Measurements from ENCODE around the gene ZNF460.

The ZNF460 gene

DNA sequence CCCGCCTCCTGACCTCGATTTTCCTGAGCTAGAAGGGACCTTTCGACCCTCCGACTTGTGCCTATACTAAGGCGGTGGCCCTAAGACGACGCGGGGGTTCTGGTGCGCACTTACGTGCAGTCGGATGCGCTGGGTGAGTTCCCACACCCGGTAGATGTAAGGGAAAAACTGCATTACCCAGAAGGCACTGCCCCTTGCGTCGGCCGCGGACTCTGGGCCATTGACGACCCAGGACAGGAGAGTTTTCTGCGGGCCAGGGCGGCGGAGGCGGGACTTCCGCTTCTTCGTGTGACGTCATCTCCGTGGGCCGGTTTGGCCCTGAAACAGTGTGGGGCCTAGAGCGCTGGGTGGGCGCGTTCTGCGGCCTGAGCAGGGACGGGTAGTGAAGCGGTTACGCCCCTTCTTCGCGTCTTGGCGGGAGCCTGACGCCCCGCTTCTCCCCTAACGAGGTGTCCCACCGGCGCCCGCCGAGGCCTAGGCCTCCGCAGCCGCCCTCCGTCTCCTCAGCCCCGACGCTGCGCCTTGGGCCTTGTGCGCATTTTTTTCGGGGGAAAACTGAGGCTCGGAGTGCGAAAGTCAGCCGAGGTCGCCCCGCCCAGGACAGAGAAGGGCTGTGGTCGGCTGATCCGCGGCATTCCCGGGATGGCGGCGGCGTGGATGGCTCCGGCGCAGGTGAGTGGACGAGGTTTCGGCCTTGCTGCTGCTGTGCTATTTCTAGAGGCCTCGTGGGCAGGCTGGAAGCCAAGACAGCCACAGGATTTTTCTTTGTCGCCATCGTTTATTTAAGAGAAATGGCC, at the start of gene ZNF460:
Gene ZNF460 (plus strand): TSS at position 321 of the 797 bp plus-strand sequence. CDS start 322 bp downstream, at position 643.
- CTCF ChIA-PET, result no interaction called here
- TF ChIP-seq, protein P1, sequence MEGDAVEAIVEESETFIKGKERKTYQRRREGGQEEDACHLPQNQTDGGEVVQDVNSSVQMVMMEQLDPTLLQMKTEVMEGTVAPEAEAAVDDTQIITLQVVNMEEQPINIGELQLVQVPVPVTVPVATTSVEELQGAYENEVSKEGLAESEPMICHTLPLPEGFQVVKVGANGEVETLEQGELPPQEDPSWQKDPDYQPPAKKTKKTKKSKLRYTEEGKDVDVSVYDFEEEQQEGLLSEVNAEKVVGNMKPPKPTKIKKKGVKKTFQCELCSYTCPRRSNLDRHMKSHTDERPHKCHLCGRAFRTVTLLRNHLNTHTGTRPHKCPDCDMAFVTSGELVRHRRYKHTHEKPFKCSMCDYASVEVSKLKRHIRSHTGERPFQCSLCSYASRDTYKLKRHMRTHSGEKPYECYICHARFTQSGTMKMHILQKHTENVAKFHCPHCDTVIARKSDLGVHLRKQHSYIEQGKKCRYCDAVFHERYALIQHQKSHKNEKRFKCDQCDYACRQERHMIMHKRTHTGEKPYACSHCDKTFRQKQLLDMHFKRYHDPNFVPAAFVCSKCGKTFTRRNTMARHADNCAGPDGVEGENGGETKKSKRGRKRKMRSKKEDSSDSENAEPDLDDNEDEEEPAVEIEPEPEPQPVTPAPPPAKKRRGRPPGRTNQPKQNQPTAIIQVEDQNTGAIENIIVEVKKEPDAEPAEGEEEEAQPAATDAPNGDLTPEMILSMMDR (IDR thresholded peaks at IDR 0.05; ENCODE audit: control extremely low read depth, extremely low read depth, low read depth, missing control alignments), result no peak
- POLR2A ChIA-PET, result no interaction called here
- peak; percentile 95 for DNase-seq (ENCODE audit: extremely low spot score)

DNA sequence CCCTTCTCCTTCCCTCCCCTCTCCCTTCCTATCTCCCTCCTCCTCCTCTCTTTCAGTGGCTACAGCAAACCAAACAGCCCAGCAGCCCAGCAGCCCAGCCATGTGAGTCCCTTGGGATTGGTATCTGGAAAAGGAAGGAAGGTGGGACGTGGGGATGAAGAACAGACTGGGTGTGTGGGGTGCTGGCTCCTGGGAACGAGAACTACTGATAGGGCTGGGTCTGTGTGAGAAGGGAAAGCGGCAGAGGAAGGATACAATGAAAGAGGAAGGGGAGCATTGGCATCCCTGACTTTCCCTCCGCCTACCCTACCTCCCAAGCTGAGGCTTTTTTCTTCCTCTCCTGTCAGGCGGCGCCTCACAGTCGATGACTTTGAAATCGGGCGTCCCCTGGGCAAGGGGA, 48.6 kb upstream of the ZNF460 start:
- ChIA-PET CTCF (no interaction called here), POLR2A (no interaction called here)
- DNase-seq (ENCODE audit: extremely low spot score), result no peak
- TF ChIP-seq, protein P1 (IDR thresholded peaks at IDR 0.05; ENCODE audit: control extremely low read depth, extremely low read depth, low read depth, missing control alignments), result no peak

DNA sequence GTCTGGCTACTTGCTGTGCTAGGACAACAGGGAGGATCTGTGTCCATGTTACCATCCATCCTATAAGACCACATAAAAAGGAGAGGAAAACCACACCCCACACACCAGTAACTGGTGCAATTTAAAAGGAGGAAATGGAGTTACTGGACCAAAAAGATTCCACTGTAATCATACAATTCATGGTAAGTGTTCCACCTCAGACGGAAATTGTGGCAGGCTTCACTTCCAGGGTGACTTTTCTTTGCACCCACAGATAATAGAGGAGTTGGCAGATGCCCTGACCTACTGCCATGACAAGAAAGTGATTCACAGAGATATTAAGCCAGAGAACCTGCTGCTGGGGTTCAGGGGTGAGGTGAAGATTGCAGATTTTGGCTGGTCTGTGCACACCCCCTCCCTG, 47.1 kb upstream of the ZNF460 start:
- ChIA-PET CTCF (no interaction called here), POLR2A (no interaction called here)
- TF ChIP-seq, protein P1 (IDR thresholded peaks at IDR 0.05; ENCODE audit: control extremely low read depth, extremely low read depth, low read depth, missing control alignments), result no peak
- DNase-seq (ENCODE audit: extremely low spot score), result no peak

DNA sequence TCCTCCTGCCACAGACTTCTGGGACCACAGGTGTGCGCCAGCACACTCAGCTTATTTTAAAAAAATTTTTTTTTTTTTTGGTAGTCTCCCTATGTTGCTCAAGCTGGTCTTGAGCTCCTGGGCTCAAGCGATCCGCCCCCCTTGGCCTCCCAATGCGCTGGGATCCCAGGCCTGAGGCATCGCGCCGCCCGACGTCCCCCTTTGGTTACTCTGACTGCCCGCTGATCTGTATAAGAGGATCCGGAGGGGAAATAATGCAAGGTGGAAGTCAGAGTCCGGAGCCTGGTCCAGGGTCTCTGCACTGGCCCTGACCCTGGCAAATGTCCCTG, 40.3 kb upstream of the ZNF460 start:
- ChIA-PET POLR2A (no interaction called here), CTCF (no interaction called here)
- TF ChIP-seq, protein P1 (IDR thresholded peaks at IDR 0.05; ENCODE audit: control extremely low read depth, extremely low read depth, low read depth, missing control alignments), result no peak
- DNase-seq (ENCODE audit: extremely low spot score), result no peak

DNA sequence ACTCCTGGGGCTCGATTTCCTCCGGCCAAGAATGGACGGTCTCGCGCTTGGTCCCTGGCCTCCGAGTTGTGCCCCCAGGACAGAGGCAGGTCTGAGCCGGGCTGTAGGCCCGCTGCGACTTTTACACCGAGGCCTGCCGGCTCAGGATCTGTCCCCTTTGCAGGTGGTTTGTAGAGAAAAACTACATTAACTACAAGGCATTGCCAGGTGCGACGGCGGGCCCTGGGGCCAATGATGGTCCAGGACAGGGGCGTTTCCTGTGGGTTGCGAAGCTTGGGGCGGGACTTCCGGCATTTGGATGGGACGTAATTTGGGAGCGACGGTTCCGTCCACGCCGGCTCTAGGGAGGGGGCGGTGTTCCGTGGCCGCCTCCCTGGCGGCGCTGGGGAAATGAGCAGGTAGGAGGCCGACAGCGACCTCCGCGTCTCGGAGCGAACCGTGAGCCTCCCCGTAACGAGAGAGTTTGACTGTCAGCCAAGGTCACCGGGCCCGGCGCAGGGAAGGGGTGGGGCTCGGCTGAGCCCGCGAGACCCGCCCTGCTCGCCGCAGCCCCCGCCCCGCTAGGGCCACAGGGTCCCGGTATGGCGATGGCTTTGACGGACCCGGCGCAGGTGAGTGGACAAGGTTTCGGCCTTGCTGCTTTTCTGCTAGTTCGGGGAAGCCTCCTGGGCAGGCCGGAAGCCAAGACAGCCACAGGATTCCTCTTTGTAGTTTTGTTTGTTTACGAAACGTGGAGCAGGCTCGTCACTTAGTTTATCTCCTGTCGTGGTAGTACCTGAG, 39.8 kb upstream of the ZNF460 start, which contains the start of gene ZNF805:
Gene ZNF805 (plus strand): TSS at position 322 of the 780 bp plus-strand sequence. CDS start 260 bp downstream, at position 582.
- DNase-seq (ENCODE audit: extremely low spot score), result peak; percentile 98
- TF ChIP-seq, protein P1 (IDR thresholded peaks at IDR 0.05; ENCODE audit: control extremely low read depth, extremely low read depth, low read depth, missing control alignments), result no peak
- CTCF ChIA-PET, result no interaction called here
- POLR2A ChIA-PET, result no interaction called here

DNA sequence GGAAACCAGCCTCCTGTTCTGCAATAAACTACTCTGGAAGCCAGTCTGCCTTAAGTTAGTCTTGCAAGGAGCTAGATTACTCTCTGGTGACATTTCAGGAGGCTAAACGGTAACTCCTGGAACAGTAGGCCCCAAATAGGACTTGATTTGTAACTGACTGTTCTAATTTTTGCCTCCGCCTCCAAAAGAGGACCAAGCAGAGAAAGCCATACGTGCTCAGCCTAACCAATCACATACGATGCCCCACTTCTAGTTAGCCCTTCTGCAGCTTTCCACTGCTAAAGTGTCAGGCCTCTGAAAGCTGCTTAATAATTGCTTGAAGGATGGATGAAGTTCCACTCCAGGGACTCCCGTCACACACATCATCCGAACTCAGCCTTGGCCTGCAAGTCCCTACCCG, 39.1 kb upstream of the ZNF460 start:
- CTCF ChIA-PET, result no interaction called here
- TF ChIP-seq, protein P1 (IDR thresholded peaks at IDR 0.05; ENCODE audit: control extremely low read depth, extremely low read depth, low read depth, missing control alignments), result no peak
- POLR2A ChIA-PET, result no interaction called here
- DNase-seq (ENCODE audit: extremely low spot score), result no peak

All from GM10248 (cell line).